HG02870 (cell line): ENCODE results near the gene DAGLA.
"Not testable (repeated sequence)": the region's sequence is repeated elsewhere in the genome, so short reads cannot be mapped to it uniquely, and the experiment has no call there.

Experiments
- ATAC-seq: cut with Tn5 transposase; IDR thresholded peaks from one replicate; pipeline ENCODE4 v1.9.1; 2021; ENCODE audit warnings: mild to moderate bottlenecking, moderate library complexity; ENCODE audit not compliant: unreplicated experiment

The DAGLA gene, protein sequence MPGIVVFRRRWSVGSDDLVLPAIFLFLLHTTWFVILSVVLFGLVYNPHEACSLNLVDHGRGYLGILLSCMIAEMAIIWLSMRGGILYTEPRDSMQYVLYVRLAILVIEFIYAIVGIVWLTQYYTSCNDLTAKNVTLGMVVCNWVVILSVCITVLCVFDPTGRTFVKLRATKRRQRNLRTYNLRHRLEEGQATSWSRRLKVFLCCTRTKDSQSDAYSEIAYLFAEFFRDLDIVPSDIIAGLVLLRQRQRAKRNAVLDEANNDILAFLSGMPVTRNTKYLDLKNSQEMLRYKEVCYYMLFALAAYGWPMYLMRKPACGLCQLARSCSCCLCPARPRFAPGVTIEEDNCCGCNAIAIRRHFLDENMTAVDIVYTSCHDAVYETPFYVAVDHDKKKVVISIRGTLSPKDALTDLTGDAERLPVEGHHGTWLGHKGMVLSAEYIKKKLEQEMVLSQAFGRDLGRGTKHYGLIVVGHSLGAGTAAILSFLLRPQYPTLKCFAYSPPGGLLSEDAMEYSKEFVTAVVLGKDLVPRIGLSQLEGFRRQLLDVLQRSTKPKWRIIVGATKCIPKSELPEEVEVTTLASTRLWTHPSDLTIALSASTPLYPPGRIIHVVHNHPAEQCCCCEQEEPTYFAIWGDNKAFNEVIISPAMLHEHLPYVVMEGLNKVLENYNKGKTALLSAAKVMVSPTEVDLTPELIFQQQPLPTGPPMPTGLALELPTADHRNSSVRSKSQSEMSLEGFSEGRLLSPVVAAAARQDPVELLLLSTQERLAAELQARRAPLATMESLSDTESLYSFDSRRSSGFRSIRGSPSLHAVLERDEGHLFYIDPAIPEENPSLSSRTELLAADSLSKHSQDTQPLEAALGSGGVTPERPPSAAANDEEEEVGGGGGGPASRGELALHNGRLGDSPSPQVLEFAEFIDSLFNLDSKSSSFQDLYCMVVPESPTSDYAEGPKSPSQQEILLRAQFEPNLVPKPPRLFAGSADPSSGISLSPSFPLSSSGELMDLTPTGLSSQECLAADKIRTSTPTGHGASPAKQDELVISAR

DNA sequence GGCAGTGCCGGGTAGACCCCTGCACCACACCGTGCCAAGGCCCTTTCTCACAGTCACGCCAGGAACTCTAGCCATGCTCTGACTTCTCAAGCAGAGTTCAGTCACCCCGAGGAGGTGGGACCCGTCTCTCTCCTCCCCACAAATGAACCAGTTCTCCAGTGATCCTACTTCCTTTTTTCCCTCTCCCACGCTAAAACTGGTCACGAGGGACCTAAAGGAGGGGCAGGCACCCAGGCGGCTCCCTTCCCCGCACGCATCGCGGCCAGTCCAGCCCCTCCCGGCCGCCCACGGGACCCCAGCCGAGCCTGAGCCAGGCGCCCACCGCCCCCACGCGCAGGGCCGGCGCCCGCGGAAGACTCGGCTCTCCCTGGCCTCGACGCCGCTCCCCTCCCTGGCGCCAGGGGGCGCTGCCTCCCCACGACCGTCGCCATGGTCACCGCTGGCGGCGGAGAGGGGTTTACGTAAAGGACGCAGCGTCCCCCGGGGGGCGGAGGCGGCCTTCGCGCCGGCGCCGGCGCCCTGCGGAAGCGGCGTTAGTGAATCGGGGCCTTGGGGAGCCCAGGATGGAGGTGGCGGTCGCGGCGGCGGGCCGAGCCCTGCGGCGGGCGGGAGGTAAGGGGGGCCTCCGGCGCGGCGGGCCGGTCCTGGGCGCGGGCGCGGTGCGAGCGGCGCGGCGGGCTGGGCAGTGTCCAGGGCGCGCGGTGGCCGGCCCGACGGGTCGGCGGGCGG lies at the start of gene DAGLA:
DAGLA (plus strand) TSS at position 499 of the 729 bp plus-strand sequence. CDS start 39,765 bp downstream, outside the sequence.
- ATAC-seq, result no peak

DNA sequence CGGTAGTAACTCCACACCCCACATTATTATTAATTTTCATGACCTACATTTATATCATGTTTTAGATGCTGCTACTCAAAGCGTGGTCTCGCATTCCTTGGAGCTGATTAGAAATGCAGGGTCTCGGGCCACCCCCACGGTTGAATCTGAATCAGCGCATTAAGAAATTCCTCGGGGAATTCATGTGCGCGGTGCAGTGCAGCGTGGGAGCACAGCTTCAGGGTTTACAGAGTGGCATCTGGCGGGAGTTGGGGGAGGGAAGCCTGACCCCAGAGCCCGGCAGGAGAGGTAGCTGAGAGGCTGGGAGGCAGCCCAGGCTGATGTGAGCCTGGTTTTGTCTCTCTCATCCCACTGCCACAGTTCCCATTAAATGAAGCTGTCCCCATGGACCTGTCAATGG lies 48.1 kb upstream of the DAGLA start:
- no peak for ATAC-seq

DNA sequence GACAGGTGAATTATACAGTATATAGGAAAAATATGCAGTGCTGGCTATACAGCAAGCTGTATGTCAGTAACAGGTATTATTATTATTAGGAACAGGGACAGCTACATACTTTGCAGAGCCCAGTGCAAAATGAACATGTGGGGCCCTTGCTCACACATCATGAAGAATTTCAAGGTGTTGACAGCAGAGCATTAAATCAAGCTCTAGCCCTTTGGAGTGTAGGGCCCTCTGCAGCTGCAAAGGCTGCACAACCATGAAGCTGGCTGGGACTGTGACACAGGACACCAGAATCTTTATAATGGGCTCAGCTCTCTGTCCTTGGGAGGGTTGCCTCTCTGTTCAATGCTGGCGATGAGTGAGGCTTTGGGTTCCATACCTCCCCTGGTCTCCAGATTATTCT lies 44.9 kb upstream of the DAGLA start:
- ATAC-seq, result no peak

DNA sequence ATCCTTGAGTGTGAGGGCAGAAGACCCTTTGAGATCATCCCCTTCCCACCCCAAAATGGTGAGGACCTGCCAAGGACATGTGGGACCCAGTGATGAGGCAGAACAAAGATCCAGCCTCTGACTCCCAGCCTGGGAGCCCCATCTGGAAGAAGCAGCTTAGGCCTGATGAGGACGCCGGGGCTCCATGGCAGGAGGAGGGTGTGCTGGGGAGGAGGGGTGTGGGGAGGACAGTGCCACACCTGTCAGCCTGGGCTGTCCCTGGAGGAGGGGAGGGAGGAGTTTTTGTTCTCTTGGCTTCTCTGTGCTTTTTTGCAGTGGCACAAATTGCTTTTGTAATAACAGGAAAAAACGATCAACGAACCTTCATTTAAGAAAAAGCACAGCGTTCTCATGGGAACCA lies 44.4 kb upstream of the DAGLA start:
- ATAC-seq, result no peak

DNA sequence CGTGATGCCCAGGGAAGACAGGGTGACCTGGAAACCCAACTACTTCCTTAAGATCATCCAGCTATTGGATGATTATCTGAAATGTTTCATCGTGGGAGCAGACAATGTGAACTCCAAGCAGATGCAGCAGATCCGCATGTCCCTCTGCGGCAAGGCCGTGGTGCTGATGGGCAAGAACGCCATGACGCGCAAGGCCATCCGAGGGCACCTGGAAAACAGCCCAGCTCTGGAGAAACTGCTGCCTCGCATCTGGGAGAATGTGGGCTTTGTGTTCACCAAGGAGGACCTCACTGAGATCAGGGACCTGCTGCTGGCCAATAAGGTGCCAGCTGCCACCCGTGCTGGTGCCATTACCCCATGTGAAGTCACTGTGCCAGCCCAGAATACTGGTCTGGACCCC lies 43.5 kb upstream of the DAGLA start:
- no peak for ATAC-seq

DNA sequence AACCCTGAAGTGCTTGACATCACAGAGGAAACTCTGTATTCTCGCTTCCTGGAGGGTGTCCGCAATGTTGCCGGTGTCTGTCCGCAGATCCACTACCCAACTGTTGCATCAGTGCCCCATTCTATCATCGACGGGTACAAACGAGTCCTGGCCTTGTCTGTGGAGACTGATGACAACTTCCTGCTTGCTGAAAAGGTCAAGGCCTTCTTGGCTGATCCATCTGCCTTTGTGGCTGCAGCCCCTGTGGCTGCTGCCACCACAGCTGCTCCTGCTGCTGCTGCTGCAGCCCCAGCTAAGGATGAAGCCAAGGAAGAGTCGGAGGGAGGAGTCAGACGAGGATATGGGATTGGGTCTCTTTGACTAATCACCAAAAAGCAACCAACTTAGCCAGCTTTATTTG lies 42.9 kb upstream of the DAGLA start:
- no peak for ATAC-seq

DNA sequence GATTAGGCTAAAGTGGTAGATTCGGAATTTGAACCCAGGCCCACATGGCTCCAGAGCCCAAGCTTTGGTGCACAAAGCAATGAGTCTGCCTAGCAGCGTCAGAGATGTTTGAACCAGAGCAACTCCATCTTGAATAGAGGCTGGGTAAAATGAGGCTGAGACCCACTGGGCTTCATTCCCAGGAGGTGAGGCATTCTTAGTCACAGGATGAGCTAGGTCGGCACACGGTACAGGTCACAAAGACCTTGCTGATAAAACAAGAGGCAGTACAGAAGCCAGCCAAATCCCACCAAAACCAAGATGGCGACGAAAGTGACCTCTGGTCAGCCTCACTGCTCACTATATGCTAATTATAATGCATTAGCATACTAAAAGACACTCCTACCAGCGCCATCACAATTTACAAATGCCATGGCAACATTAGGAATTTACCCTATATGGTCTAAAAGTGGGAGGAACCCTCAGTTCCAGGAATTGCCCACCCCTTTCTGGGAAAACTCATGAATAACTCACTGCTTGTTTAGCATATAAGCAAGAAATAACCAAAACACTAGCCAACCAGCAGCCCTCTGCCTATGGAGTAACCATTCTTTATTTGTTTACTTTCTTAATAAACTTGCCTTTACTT lies 40.3 kb upstream of the DAGLA start:
- ATAC-seq, result no peak

DNA sequence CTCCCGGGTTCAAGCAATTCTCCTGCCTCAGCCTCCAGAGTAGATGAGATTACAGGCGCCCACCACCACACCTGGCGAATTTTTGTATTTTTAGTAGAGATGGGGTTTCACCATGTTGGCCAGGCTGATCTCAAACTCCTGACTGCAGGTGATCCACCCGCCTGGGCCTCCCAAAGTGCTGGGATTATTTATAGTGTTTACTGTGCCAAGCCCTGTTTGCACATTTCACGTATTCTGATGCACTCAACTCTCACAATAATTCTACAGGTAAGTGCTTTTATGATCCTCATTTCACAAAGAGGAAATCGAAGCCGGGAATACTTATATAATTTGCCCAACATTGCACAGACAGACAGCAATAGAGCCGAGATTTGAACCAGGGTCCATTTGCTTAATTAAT lies 38.0 kb upstream of the DAGLA start:
- ATAC-seq, result no peak

DNA sequence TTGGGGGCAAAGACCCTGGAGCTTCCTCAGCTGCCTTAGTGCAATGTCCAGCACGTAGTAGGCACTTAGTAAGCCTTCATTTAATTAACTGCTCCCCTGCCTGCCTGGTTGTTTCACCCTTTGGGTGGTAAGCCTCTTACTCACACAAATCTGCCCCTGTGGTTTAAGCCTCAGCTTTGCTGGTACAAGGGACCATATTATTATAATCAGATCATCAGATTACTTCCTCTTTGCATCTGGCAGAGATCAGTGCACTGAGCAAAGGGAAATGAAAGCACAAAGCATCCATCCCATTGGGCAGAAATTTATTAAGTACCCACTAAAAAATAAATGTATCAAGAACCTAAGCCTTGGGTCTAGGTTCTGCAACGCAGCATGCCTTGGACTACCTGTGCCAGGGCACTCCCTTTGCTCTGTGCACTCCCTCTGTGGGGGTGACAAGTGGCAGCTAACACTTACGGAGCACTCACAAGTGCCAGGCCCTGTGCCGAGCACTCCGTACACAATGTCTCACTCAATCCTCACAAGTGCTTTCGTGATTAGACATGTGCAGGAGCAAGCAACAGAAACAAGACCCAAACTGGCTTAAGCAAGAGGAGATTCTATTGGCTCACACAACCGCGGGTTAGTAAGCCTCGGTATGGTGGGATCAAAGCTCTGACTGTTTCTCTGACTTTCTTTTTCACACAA lies 34.9 kb upstream of the DAGLA start:
- no peak for ATAC-seq

DNA sequence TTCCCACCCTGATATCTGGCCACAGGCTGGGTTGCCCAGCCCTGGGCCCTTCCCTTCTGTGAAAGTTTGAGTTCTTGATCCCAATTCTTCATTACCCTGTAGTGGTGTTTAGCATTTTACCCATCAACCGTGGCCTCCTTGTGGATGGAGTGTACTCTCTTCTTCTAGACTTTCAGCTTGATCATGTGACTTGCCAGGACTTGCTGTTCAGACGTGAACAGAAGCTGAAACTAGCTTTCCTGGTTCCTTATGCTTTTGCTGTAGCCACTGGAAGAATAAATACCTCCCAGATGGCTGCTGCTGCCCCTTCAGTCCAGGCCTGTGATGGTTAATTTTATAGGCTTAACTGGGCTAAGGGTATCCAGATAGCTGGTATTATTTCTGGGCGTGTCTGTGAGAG lies 32.7 kb upstream of the DAGLA start:
- ATAC-seq, result no peak

DNA sequence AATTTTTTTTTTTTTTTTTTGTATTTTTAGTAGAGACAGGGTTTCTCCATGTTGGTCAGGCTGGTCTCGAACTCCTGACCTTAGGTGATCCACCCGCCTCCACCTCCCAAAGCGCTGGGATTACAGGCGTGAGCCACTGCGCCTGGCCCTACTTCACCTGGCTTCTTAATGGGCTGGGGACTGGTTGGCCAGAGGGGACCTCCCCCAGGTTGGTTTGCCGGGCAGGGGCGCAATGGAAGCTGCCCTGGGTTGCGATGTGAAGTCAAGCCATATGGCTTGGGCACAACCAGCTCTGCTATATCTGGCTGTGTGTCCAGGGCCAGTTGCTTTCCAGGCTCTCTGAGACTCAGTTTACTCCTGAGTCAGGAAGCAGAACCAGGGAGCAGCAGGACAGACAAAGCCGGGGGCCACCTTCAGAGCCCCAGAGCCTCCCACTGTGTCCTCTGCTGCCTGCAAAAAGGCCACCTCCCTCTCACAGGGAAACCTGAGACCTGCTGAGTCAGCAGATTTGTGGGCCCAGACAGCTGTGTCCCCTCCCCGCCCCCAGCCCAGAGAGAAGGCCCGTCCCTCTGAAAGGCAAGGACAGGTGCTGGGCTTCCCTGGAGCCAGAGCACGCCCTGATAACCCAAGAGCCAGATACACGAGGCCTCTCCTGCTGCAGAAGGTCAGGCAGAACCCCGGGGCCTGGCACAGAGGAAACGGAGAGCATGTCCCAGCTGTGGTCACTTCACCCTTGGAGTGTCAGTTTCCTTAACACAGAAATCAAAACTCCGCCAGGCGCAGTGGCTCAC lies 29.2 kb upstream of the DAGLA start:
- ATAC-seq, result no peak

DNA sequence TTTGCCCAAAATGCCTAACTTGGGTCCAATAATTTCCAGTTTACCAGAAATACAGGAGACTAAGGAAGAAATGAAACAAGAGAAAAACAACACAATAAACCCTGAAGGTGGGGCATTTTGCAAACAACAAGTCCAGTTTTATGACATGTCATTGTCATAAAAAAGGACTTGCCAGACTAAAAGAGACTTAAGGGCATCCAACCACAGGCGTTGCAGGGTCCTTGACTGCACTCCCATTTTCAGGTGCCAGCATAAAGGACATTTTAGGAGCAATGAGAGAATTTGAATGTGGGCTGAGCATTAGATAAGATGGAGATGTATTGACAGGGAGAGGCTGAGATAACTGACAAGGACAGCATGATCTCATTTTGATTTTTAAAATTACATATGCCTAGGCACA lies 28.1 kb upstream of the DAGLA start:
- ATAC-seq, result no peak

DNA sequence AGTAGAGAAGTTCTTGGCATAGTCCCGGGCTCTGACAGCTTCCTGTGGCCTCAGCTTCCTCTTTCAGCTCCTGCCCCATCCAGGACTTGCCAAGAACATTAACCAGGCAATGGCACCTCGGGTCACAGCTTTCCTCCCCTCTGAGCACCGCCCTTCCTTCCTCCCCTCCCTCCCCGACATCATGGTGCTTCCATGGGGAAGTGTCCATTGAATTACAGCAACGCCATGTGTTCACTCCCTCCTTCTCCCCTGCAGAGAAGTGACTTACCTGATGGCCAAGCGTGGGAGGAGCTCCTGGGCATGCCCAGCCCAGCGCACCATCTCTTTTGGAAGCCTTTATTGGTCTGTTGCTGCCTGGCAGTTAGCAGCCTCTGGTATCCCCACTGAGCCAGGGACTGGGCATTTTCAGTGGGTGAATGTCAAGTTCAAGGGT lies 25.8 kb upstream of the DAGLA start:
- ATAC-seq, result no peak

DNA sequence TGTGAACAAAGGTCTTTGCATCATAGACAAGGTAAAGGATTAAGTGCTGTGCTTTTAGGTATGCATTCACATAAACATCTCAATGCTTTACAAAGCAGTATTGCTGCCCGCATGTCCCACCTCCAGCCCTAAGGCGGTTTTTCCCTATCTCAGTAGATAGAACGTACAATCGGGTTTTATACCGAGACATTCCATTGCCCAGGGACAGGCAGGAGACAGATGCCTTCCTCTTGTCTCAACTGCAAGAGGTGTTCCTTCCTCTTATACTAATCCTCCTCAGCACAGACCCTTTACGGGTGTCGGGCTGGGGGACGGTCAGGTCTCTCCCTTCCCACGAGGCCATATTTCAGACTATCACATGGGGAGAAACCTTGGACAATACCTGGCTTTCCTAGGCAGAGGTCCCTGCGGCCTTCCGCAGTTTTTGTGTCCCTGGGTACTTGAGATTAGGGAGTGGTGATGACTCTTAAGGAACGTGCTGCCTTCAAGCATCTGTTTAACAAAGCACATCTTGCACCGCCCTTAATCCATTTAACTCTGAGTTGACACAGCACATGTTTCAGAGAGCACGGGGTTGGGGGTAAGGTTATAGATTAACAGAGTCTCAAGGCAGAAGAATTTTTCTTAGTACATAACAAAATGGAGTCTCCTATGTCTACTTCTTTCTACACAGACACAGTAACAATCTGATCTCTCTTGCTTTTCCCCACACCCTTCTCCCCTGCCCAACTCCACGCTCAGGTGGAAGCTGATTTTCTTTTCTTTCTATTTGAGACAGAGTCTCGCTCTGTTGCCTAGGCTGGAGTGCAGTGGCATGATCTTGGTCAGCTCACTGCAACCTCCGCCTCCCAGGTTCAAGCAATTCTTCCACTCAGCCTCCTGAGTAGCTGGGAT lies 24.7 kb upstream of the DAGLA start:
- ATAC-seq, result not testable (repeated sequence)

DNA sequence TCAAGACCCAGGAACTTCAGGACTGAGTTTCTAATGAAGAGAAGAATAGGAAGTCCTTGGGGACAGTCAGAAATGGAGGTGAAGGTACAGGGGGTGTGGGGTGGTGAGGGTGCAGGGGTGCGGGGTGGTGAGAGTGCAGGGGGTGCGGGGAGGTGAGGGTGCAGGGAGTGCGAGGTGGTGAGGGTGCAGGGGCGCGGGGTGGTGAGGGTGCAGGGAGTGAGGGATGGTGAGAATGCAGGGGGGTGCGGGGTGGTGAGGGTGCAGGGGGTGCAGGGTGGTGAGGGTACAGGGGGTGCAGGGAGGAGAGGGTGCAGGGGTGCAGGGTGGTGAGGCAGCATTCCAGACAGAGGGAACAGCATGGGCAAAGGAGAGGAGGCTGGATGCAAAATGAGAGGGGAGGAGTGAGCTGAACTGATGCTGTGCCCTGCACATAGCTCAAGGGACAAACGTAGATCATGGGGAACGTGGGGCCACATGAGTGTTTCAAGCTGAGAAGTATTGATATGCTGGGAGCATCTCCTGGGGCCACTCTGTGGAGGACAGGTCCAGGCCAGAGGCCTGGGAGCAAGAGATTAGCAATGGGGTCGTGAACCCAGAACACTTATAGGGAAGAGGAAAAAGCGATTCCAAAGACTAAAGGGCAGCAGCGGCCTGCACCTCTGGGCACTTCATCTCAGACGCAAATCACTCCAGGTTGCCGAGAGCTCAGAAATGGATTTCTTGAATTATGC lies 23.7 kb upstream of the DAGLA start:
- no peak for ATAC-seq

DNA sequence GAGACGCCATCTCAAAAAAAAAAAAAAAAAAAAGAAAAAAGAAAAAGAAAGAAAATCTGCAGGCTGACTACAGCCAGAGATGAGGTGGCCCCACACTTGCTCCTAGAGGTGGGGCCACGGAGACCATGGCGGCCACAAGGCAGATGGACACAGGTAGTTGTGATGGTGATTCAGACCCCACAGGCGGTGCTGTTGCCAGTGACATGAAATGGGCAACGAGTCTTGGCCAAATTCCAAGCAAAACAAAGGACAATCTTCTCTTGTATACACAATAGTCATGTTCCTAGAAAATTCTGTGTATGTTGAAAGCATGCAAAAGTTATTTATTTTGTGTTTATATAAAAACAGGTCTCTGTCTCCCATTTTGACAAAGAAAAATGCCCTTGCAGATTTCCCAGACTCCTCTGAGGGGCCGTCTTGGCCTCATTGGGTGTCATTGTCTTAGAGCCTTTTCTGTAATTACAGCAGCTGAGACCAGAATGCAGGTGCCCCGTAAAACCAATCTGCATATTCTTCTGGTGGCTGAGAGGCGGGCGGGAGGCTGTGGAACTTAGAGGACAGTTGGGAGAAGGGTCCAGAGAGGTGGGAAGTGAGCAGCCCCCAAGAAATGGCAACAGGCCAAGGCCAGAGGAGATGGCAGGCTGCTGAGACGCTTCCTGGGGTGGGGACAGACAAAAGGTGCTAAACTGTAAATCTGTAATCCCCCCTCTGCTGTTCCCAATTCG lies 22.5 kb upstream of the DAGLA start:
- ATAC-seq, result no peak
